Left renal cortex interstitium (tissue), 4 donors: ENCODE measurements around the gene C3orf18. TPM values are rescaled to one million over a fixed set of nuclear protein-coding genes. Genes with fewer than 3 reads are reported as not detected.

Experiments used
- DNase-seq, 4 donors: peaks; one replicate each; pipeline ENCODE4 v3.0.0-alpha.2; 2013; ENCODE audit warnings: low read depth in 4 of 4, low spot score in 2 of 4, missing footprints in 1 of 4
- polyA plus RNA-seq, 4 donors: library from polyadenylated mRNA; unstranded; fragments of 120-200 nt; gene quantifications; one replicate each; pipeline ENCODE4 v1.2.1, GENCODE V29; 2013; ENCODE audit not compliant: insufficient read length in 4 of 4

The C3orf18 gene
- polyA plus RNA-seq, 4 donors = 15.4 to 20.8 (median 17.4) TPM

GRCh38 chr3:50551681-50552435 is 15.7 kb downstream of the C3orf18 start:
- DNase-seq = no peak

GRCh38 chr3:50551054-50551659 is 16.4 kb downstream of the C3orf18 start:
- DNase-seq = no peak

GRCh38 chr3:50550079-50550736 is 17.3 kb downstream of the C3orf18 start:
- no peak for DNase-seq

GRCh38 chr3:50549226-50549625 is 18.3 kb downstream of the C3orf18 start:
- no peak for DNase-seq

GRCh38 chr3:50545781-50546180 is 21.8 kb downstream of the C3orf18 start:
- DNase-seq = no peak

- DNase-seq = peak in 3 of 4 donors; percentile 51 to 72 (median 56)
Measured at GRCh38 chr3:50542177-50543034, 25.1 kb downstream of the C3orf18 start.

GRCh38 chr3:50539356-50540286 is 27.9 kb downstream of the C3orf18 start:
- DNase-seq = no peak

- no peak for DNase-seq
Measured at GRCh38 chr3:50537421-50538129, 30.0 kb downstream of the C3orf18 start.

- no peak for DNase-seq
Measured at GRCh38 chr3:50536471-50537180, 30.9 kb downstream of the C3orf18 start.

GRCh38 chr3:50534681-50535330 is 32.7 kb downstream of the C3orf18 start:
- DNase-seq = no peak

GRCh38 chr3:50533807-50534461 is 33.6 kb downstream of the C3orf18 start:
- no peak for DNase-seq

- DNase-seq = no peak
Measured at GRCh38 chr3:50533316-50533715, 34.2 kb downstream of the C3orf18 start.

GRCh38 chr3:50532062-50532705 is 35.4 kb downstream of the C3orf18 start:
- no peak for DNase-seq

- no peak for DNase-seq
Measured at GRCh38 chr3:50531201-50531600, 36.3 kb downstream of the C3orf18 start.

GRCh38 chr3:50530001-50530970 is 37.3 kb downstream of the C3orf18 start:
- no peak for DNase-seq

GRCh38 chr3:50525987-50526386 is 41.6 kb downstream of the C3orf18 start:
- DNase-seq = no peak
